ENCODE measurements around the gene OR51L1.
"Not testable (repeated sequence)": the region's sequence is repeated elsewhere in the genome, so short reads cannot be mapped to it uniquely, and the experiment has no call there.

OR51L1 gene

DNA sequence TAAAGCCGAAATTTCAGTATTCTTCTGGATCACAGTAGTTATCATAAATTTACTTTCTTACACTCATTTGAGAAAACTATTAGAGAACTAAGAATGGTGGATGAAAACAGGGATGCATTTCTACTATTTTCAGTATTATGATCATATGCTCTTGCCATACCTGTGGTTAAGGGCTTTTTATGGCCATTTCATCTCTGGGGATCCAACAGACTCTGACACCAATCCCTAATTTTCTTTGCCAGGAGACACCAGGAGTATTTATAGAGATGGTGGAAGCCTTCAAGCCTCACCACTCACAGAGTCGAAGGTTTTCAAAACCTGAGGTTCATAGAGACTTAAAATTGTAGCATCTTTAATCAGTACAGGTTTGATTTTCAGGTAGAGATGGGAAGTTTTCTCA is at the start of gene OR51L1:
TSS of gene OR51L1 (plus strand) at position 301 of the 400 bp plus-strand sequence. CDS start 4,132 bp downstream, outside the sequence.
- no peak for DNase-seq (ENCODE audit: extremely low read depth, low read depth)
- no peak for TF ChIP-seq CTCF (IDR thresholded peaks at IDR 0.05; ENCODE audit: low read depth, low read length)

DNA sequence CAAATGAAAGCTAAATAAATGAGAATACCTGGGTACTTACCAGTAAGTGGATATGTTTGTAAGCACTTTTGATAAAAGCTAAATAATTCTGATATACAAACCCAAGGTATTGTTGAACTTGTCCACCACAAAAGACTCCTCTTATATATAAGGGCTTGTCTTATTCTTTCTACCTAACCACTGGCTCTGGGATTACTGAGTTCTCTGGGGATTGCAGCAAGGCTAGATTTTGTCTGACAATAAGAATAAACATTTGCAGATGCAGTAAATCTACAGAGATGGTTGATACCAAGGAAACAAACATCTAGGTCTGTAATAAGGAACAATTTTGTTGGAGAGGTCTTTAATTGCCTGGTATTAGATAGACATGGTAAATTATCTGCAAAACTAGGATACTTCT is 47.1 kb upstream of the OR51L1 start, which contains the start of gene OR51A4:
TSS of gene OR51A4 (minus strand) at position 101 of the 400 bp plus-strand sequence. CDS start 505 bp downstream, outside the sequence.
- no peak for TF ChIP-seq CTCF (IDR thresholded peaks at IDR 0.05; ENCODE audit: low read depth, low read length)
- no peak for DNase-seq (ENCODE audit: extremely low read depth, low read depth)

GRCh38 chr11:4955613-4956012 is 39.0 kb upstream of the OR51L1 start, which contains the start of gene OR51A2:
Gene OR51A2, minus strand, starts transcription at chr11:4955713. Its CDS starts 0 bp downstream, at chr11:4955713.
- not testable (repeated sequence) for DNase-seq (ENCODE audit: extremely low read depth, low read depth)

GRCh38 chr11:4957396-4957795 is 37.3 kb upstream of the OR51L1 start:
- no peak for TF ChIP-seq CTCF (IDR thresholded peaks at IDR 0.05; ENCODE audit: low read depth, low read length)
- no peak for DNase-seq (ENCODE audit: extremely low read depth, low read depth)

- no peak for DNase-seq (ENCODE audit: extremely low read depth, low read depth)
- no peak for TF ChIP-seq CTCF (IDR thresholded peaks at IDR 0.05; ENCODE audit: low read depth, low read length)
Observed at GRCh38 chr11:4960877-4961276, 33.8 kb upstream of the OR51L1 start.

DNA sequence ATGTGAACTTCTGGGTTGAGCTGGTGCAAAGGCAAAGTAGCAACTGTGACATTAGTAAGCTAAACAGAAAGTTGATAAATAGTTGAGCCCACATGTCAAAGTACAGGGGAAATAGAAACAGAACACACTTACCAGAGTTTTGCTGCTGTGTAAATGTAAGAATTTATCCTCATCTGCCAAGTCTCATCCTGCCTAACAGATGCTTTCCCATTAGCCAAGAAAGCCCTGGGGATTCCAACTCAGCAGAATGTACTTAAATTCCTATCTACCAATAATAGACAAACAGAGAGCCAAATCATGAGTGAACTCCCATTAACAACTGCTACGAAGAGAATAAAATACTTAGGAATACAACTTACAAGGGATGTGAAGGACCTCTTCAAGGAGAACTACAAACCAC is 31.8 kb upstream of the OR51L1 start:
- TF ChIP-seq CTCF (IDR thresholded peaks at IDR 0.05; ENCODE audit: low read depth, low read length), result no peak
- DNase-seq (ENCODE audit: extremely low read depth, low read depth), result no peak

DNA sequence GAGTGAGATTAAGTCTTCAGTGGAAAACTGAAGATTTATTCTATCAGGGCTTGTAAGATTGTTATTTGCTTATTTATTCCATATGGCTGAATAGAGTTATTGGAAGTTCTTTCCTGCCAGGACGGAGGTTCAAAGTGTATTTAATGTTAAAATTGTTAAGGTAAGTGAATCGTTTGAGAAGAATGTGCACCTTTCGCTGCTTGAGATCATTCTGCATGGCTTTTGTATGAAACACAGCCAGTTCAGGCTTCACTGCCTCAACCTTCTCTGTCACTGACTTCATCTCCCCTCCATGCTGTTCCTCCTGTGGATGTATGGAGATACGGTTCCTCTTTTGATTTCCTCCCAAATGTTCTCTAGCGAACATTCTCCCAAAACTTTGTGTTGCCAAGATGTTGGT is 19.2 kb upstream of the OR51L1 start:
- TF ChIP-seq CTCF (IDR thresholded peaks at IDR 0.05; ENCODE audit: low read depth, low read length), result no peak
- no peak for DNase-seq (ENCODE audit: extremely low read depth, low read depth)

- TF ChIP-seq CTCF (IDR thresholded peaks at IDR 0.05; ENCODE audit: low read depth, low read length), result no peak
- no peak for DNase-seq (ENCODE audit: extremely low read depth, low read depth)
Observed at GRCh38 chr11:4979036-4979435, 15.6 kb upstream of the OR51L1 start.

All from AG09319 (cell line).